ENCODE results near the gene GGT6. TPM values are rescaled to one million over a fixed set of nuclear protein-coding genes. Genes with fewer than 3 reads are reported as not detected.

Gene GGT6
- total RNA-seq, 1 experiment from 2014 or later, result not detected

- TF ChIP-seq, protein P1, sequence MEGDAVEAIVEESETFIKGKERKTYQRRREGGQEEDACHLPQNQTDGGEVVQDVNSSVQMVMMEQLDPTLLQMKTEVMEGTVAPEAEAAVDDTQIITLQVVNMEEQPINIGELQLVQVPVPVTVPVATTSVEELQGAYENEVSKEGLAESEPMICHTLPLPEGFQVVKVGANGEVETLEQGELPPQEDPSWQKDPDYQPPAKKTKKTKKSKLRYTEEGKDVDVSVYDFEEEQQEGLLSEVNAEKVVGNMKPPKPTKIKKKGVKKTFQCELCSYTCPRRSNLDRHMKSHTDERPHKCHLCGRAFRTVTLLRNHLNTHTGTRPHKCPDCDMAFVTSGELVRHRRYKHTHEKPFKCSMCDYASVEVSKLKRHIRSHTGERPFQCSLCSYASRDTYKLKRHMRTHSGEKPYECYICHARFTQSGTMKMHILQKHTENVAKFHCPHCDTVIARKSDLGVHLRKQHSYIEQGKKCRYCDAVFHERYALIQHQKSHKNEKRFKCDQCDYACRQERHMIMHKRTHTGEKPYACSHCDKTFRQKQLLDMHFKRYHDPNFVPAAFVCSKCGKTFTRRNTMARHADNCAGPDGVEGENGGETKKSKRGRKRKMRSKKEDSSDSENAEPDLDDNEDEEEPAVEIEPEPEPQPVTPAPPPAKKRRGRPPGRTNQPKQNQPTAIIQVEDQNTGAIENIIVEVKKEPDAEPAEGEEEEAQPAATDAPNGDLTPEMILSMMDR (IDR thresholded peaks at IDR 0.05; ENCODE audit: insufficient read depth in 1 of 2, low read depth in 1 of 2, low read length in 1 of 2, severe bottlenecking in 1 of 2, unreplicated experiment in 1 of 2), result no peak
- no peaks in the 10 kb centered on the region for H3K4me1 ChIP-seq
- intact Hi-C loops (cut with micrococcal nuclease; ENCODE audit: unreplicated experiment), result no loop called here
- H3K9me3 ChIP-seq, result no peaks in the 10 kb centered on the region
- ChIA-PET CTCF (interaction anchor here (0.7 kb wide), 1 partner anchor 246 kb away, joined by 3 read pairs; no protein-coding TSS in a partner anchor), POLR2A (no interaction called here)
- Mint-ChIP-seq H3K4me1 (ENCODE audit: low read depth, unreplicated experiment) (peaks cover 6% of the 10 kb centered on the region), H3K27me3 (ENCODE audit: insufficient read depth, unreplicated experiment) (no peaks in the 10 kb centered on the region), H3K27ac (ENCODE audit: unreplicated experiment) (no peak overlapping the region), H3K36me3 (ENCODE audit: insufficient read depth, unreplicated experiment) (peaks cover 34% of the 10 kb centered on the region), H3K9me3 (ENCODE audit: unreplicated experiment) (no peaks in the 10 kb centered on the region), H3K4me3 (ENCODE audit: unreplicated experiment) (no peak overlapping the region)
- BruUV-seq (replicated peaks), result no TSS peak
- no peak overlapping the region for H3K4me3 ChIP-seq (ENCODE audit: low read depth, low read length)
- no peaks in the 10 kb centered on the region for H3K27me3 ChIP-seq (replicated peaks; ENCODE audit: control insufficient read depth, insufficient read depth, low read length)
- DNase-seq, result no peak
- no peaks in the 10 kb centered on the region for H3K36me3 ChIP-seq (ENCODE audit: control insufficient read depth, insufficient read depth, low read length)
These were observed 9.2 kb downstream of the GGT6 start for GRCh38 chr17:4551141-4551540.

GRCh38 chr17:4550534-4551039 lies 9.8 kb downstream of the GGT6 start:
- peaks cover 29% of the 10 kb centered on the region for H3K36me3 Mint-ChIP-seq (ENCODE audit: insufficient read depth, unreplicated experiment)
- peaks cover under 1% of the 10 kb centered on the region for H3K4me1 Mint-ChIP-seq (ENCODE audit: low read depth, unreplicated experiment)
- no peak overlapping the region for H3K27ac Mint-ChIP-seq (ENCODE audit: unreplicated experiment)
- H3K9me3 ChIP-seq, result no peaks in the 10 kb centered on the region
- ChIA-PET CTCF (no interaction called here), POLR2A (interaction anchor here (0.6 kb wide), 1 partner anchor 571 kb away, joined by 4 read pairs; no protein-coding TSS in a partner anchor)
- no peaks in the 10 kb centered on the region for H3K36me3 ChIP-seq (ENCODE audit: control insufficient read depth, insufficient read depth, low read length)
- H3K27me3 ChIP-seq (replicated peaks; ENCODE audit: control insufficient read depth, insufficient read depth, low read length), result no peaks in the 10 kb centered on the region
- no peaks in the 10 kb centered on the region for H3K4me1 ChIP-seq
- intact Hi-C loops (cut with micrococcal nuclease; ENCODE audit: unreplicated experiment), result no loop called here
- TF ChIP-seq, protein P1 (IDR thresholded peaks at IDR 0.05; ENCODE audit: insufficient read depth in 1 of 2, low read depth in 1 of 2, low read length in 1 of 2, severe bottlenecking in 1 of 2, unreplicated experiment in 1 of 2), result no peak
- DNase-seq, result no peak
- H3K27me3 Mint-ChIP-seq (ENCODE audit: insufficient read depth, unreplicated experiment), result no peaks in the 10 kb centered on the region
- no TSS peak for BruUV-seq (replicated peaks)
- H3K9me3 Mint-ChIP-seq (ENCODE audit: unreplicated experiment), result no peaks in the 10 kb centered on the region
- no peak overlapping the region for H3K4me3 Mint-ChIP-seq (ENCODE audit: unreplicated experiment)
- no peak overlapping the region for H3K4me3 ChIP-seq (ENCODE audit: low read depth, low read length)

- ChIA-PET POLR2A (interaction anchor here (0.6 kb wide), 1 partner anchor 570 kb away, joined by 4 read pairs; no protein-coding TSS in a partner anchor), CTCF (no interaction called here)
- H3K36me3 Mint-ChIP-seq (ENCODE audit: insufficient read depth, unreplicated experiment), result peaks cover 32% of the 10 kb centered on the region
These were observed 10.4 kb downstream of the GGT6 start for GRCh38 chr17:4549781-4550533.

More at GRCh38 chr17:4549781-4550533, 10.4 kb downstream of the GGT6 start:
- DNase-seq, result no peak
- Mint-ChIP-seq H3K27ac (ENCODE audit: unreplicated experiment) (no peak overlapping the region), H3K27me3 (ENCODE audit: insufficient read depth, unreplicated experiment) (no peaks in the 10 kb centered on the region), H3K9me3 (ENCODE audit: unreplicated experiment) (no peaks in the 10 kb centered on the region), H3K4me3 (ENCODE audit: unreplicated experiment) (no peak overlapping the region), H3K4me1 (ENCODE audit: low read depth, unreplicated experiment) (no peaks in the 10 kb centered on the region)
- Histone ChIP-seq H3K4me3 (ENCODE audit: low read depth, low read length) (no peak overlapping the region), H3K4me1 (no peaks in the 10 kb centered on the region), H3K36me3 (ENCODE audit: control insufficient read depth, insufficient read depth, low read length) (no peaks in the 10 kb centered on the region), H3K27me3 (replicated peaks; ENCODE audit: control insufficient read depth, insufficient read depth, low read length) (no peaks in the 10 kb centered on the region), H3K9me3 (no peaks in the 10 kb centered on the region)
- TF ChIP-seq, protein P1 (IDR thresholded peaks at IDR 0.05; ENCODE audit: insufficient read depth in 1 of 2, low read depth in 1 of 2, low read length in 1 of 2, severe bottlenecking in 1 of 2, unreplicated experiment in 1 of 2), result no peak
- no TSS peak for BruUV-seq (replicated peaks)
- intact Hi-C loops (cut with micrococcal nuclease; ENCODE audit: unreplicated experiment), result no loop called here

Measured in Caco-2 (cell line).